HL-60/S4 treated with phorbol 12-myristate 13-acetate at 8.2 ng/mL for 4 days and 3 days (cell line): Measurements from ENCODE around the gene ADCY3.

Experiments
- in situ Hi-C: fragments of 300-500 bp; cut with MboI; formaldehyde crosslinking; loops from 2 replicates; pipeline ENCODE4 v1.15.0; 2022; ENCODE audit warnings: low sequenced_read_pairs

The ADCY3 gene

DNA sequence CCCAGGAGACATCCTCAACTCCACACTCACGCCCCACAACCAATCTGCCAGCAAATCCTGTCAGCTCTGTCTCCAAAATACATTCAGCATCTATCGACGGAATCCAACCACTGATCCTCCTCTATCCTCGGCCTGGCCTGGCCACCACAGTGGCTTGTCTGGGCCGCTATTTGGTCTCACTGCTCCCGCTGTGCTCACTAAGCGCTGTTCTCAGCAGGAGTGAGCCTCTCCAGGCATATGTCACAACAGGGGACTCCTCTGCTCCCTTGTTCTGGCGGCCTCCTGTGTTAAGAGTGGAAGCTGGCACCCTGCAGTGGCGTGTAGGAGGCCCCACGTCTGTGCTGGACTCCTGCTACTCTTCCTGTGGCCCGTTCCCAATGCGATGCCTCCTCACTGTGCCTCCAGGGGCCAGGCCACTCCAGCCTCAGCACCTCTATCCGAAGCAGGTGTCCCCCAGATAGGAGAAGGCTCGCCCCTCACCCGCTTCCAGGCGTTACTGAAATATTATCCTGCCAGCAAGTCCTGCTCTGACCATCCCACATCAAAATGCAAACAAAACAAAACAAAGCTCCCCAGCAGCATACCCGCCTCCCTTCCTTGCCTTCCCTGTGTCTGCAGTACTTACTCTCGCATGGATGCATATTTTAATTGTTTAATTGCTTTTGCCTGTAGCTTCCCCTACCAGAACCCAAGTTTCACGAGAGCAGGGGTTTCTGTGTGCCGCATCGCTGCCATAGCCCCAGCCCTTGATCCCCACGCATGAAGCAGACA lies 86.9 kb downstream of the ADCY3 start:
- in situ Hi-C loops: no loop called here

DNA sequence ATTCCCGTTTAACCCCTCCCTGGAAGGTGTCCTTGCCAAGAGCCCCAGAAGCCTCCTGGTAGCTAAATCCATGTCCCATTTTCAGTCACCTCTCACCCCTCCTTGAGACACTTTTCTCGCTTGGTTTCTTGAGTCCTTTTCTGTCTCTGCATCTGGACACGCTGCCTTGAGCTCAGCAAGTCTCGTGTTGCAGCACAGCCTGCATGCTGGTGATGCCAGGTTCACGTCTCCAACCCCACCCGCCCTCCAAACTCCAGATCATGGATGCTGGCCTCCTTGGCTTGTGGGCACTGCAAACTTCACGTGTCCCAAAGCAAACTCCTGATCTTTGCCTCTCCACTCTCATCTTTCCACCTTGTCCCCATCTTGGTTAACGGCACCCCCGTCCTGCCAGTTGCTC lies 87.5 kb downstream of the ADCY3 start:
- in situ Hi-C loops: no loop called here

DNA sequence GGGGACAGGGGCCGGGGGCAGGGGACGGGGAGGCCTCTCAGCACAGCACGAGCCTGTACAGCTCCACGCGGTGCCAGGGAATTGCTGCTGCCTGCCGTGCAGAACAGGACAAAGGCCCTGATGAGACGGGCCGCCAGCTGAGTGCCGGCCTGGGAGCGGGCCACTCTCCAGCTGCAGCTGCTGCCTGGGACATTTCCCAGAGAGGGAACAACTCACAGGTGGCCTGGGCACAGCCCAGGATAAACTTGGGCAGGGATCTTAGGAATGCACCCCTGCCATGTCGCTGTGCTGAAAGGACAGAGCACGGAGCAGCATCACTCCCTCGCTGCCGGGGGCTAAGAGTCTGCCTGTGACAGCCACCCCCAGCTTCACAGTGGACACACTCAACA lies 88.0 kb downstream of the ADCY3 start:
- in situ Hi-C loops: no loop called here

DNA sequence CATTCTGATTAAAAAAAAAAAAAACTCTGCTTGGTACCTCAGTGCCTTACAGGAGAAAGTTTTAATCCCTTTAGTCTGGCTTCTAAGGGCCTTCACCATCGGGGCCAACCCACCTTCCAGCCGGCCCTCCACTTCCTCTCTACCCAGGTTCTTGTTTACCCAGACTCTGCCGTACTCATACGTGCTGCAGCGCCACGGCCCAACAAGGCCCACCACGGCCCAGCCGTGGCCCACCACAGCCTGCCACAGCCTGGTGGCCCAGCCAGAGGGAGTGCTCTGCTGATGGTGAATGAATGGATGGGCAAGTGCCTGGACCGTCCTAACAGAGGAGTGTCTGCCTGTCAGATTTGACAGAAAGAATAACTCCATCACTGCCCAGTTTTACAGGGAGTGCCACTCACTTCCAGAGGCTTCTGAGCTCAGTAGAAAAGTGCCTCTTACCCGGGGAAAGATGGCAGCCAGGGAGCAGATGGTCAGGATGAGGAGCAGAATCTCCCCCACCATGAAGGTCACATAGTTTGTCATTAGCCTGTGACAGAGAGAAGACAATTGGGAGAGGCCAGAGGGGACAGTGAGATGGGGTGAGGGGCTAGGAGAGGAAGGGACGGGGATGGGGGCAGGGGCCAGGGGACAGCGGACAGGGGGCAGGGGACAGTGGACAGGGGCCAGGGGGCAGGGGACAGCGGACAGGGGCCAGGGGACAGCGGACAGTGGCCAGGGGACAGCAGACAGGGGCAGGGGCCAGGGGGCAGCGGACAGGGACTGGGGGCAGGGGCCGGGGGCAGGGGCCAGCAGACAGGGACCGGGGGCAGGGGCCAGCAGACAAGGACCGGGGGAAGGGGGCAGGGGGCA lies 88.6 kb downstream of the ADCY3 start:
- in situ Hi-C loops: no loop called here

DNA sequence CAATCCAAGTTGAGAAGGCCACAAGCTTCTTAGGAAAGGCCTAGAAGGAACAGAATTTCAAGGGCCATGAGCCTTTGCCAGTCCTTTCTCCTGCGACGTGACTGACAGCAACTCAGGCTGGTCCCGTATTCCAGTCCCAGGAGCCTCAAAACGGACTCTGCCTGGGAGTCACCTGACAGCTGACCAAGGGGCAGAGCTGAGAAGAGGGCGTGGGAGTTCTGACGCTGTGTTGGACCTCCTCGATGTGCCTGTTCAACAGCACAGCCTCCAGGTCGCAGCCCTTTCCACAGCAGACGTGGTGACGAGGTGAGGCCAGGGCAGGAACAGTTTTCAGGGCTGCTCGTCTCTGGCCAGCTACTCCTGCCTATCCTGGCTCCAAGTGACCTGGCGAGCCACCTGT lies 89.3 kb downstream of the ADCY3 start:
- in situ Hi-C loops: no loop called here

DNA sequence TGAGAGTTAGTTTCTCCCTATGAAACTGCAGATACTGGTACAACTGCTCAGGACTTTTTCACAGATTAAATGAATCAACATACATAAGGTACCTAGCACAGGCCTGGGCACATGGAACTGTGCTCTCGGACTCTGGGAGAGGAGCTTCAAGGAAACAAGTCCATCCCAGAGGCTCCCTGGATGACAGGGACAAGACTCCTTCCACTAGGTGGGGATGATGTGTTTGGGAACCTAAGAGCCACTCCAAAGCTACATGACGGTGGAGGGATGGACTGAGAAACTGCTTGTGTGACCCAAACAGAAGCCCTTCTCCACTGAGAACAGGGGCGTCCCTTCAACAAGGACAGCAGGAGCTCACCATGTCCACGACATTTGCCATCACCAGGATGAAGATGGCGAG lies 89.7 kb downstream of the ADCY3 start:
- in situ Hi-C loops: no loop called here

DNA sequence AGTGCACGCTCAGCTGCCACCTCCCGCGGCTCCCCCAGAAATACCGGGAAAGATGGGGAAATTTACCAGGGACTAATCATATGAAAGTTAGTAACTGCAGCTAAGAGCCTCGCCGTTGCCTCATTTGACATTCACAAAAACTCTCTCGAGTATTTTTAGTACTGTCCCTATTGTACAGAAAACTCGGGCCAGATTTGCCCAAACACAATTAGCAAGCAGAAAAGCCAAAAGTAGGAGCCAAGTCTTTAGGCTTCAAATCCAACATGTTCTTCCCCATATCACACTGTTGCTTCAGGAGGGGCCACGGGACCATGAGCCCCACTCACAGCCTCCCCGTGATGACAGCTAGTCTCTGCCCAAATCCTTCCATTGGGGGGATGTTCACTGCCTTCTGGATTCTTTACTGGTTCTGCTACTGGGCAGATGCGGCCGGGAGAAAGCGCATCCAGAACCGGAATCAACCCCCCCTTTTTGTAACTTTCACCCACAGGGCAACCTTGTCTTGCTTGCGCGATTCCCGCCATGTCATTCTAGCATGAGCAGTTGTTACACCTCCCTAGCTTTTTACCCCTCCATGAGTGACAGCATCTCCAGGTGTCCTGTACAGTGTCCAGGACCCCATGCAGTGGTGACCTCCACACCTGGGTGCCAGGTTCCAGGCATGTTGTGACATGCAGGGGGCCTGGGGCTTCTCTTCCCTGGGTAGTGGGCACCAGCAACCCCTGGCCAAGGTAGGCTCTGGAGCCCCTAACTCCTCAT lies 91.6 kb downstream of the ADCY3 start:
- in situ Hi-C loops: loop anchor here (10.0 kb wide), 1 partner anchor 424 kb away; no protein-coding TSS in a partner anchor

DNA sequence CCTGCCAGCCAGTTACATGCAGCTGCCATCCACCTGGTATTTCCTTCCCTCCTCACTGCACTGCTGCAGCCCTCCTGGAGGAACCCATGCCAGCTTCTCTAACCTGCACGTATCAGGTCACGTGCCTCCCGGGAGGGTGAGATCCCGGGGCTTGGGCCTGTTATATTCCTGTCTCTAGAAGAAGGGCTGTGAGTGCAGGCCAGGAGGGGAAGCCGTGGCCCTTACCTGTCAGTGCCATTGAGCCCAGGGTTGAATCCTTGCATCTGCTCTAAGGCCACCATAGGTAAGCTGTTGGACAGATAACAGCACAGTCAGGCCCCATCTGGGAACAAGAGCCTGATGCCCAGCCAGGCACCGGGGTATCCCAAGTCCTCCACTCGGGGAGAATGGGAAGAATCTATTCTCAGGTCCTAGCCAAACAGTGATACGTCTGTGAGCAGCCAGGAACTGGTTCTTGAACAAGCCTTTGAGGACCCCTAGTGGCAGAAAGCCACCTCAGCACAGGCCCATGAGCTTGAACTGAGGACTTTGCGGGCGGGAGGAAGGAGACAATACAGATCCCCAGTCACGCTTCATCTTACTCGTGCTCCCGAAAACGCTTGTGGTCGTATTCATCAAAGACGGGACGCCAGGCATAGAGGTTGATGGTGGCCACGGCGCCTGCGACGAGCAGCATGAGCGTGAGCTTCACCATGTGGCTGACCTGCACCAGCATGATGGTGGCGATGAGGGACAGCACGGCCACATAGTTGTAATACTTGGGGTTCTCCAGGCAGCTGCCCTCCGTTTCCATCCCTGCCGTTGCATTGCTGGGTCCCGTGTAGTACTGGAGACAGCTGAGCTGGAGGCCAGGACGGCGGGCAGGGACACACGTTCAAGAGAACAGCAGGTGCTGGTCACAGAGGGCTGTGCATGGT lies 92.5 kb downstream of the ADCY3 start:
- in situ Hi-C loops: loop anchor here (10.0 kb wide), 1 partner anchor 423 kb away; no protein-coding TSS in a partner anchor

DNA sequence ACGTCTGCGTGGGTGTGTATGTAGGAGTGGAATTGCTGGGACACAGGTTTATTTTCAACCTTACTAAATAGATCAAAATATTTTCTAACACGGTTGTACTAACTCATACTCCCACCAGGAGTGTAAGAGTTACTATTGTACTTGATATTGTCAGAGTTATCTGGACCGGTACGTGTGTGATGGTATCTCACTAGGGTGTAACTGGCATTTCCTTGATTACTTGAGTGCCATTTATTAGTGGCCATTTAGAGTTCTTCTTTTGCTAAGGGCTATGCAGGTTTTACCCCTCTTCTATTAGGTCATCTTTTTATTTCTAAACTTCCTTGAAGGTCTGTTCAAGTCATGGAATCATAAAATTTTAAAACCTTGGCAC lies 93.3 kb downstream of the ADCY3 start:
- in situ Hi-C loops: loop anchor here (10.0 kb wide), 1 partner anchor 422 kb away; no protein-coding TSS in a partner anchor

DNA sequence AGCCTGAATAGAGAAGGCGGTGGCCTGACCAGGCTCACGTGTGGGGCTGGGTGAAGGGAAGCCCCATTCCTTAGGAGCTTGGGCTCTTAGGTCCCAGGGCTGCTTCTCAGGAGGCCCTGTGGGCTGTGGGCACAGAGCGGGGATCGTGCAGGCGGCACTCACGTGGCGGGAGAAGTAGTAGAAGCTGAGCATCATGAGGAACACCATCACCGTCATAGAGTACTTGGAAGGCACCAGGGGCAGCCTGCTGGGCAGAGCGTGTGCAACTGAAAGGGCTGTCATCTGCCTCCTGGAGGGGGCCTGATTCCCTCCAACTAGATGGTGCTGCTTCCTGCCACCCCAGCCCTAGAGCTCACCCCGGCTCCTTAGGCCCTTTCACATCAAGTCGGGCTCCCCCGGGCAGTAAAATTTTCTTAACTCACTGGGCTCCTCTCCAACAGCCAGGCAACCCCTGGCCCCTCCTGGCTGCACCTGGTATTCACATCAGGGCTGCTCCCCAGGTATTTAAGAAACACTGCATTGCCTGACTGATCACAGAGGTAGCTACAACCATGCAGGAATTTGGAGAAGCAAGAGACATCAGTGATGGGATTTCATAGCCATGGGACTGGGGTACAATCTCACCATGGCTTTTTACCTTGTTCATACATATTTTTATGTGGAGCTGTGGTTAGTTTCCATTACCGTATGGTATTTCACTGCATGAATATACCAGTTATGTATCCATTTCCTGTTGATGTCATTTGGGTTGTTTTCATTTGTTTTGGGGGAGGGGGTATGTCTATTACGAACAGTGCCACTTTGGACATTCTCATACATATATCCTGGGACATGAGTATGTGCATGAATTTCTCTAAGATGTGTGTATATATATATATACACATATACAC lies 93.9 kb downstream of the ADCY3 start:
- in situ Hi-C loops: loop anchor here (10.0 kb wide), 1 partner anchor 421 kb away; no protein-coding TSS in a partner anchor

DNA sequence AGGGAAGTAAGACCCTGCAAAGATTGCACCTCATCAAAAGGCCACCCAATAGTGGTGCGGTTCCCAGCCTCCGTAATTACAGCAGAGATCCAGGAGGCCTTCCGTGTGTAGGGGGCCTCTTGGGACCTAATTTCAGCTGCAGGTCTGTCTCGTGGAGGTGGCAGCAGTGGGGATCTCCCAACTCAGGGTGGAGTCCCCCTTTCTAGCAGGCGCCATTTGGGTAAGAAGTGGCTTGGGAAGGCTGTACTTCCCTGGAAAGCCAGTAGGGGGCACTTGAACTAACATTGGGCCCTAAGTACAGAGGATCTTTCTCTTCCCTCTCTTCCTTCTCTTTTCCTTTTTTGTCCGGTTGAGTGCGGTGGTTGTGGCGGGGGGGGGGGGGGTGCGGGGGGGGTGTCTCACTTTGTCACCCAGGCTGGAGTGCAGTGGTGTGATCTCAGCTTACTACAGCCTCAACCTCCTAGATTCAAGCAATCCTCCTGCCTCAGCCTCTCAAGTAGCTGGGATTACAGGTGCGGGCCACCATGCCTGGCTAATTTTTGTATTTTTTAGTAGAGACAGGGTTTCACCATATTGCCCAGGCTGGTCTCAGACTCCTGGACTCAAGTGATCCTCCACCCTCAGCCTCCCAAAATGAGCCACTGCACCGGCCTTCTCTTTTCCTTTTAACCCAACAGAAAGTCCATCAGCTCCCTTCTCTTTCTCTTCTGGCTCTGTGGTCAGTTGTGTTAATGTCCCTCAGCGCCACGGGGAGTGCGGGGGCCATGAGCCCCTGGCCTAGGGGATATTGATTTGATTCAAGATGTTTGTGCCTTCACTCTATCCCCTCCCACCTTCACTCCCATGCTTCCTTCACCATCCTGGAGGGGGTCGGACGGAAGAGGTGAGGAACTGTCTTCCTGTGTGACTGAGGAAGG lies 94.8 kb downstream of the ADCY3 start:
- in situ Hi-C loops: loop anchor here (10.0 kb wide), 1 partner anchor 420 kb away; no protein-coding TSS in a partner anchor

DNA sequence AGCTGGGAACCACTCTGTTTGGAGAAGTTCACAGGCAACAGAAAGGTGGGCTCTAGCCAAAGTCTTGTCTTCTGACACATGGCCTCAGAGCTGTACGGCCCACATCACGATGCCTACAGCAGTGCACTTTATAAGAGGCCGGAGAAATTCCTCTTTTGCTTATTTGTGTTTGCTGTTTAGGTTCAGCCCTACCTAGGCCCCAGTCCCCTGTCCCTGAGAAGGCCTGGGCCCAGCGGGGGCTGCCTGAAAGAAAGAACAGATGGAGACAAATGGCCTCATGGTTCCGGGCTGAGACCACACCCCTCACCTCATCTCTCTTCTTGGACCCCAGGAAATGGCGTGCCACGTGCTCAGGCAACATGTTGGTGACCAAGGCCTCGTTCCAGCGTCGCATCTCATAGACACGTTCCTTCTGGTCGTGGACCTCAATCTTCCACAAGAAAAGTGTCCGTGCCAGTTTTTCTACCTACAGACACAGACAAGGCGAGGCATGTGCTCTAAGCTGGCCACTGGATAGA lies 95.9 kb downstream of the ADCY3 start:
- in situ Hi-C loops: loop anchor here (10.0 kb wide), 1 partner anchor 419 kb away; no protein-coding TSS in a partner anchor

DNA sequence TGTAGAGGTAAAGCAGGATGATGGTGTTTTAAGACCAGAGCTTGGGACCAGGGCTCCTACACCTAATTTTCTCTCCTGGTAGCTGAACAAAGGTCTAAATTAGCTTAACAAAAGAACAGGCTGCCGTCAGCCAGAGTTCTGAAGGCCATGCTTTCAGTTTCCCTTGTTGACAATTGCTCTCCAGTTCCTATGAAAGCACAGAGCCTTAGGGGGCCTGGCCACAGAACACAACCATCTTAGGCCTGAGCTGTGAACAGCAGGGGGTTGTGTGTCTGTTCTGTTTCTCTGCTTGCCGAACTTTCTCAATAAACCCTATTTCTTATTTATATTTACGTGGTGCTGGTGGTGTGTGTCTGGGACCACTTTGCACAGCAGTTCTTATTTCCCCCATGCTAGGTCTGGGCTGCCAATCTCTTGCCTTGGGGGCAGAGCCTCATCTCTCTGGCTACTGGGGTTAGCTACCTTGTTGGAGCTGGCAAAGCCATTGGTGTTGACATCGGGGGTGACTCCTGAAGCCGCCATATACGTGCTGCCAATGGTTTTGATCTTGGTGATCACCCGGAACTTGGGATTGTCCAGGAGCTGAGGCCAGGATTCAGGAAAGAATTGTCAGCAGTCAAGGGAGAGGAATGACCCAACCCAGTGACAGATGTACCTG lies 97.9 kb downstream of the ADCY3 start:
- in situ Hi-C loops: loop anchor here (10.0 kb wide), 1 partner anchor 417 kb away; no protein-coding TSS in a partner anchor

DNA sequence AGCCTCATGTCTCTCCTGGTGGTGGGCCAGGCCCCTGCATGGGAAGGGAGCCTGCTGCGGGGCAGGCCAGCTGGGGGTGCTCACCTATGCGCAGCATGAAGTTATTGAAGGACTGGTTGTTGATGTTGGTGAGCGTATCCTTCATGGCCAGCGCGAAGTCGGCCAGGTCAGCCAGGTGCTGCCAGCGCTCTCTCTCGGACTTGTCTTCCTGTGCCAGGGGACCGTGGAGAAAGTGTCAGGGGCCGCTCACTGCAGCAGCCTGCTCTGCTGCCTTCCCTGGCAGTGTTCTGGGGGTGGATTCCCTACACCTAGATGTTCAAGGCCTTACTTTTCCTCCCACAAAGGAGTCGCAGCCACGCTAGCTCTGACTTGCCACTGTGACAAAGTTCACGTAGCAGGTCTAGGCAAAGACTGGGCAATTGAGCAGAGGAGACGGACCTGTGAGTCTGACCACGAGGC lies 98.6 kb downstream of the ADCY3 start:
- in situ Hi-C loops: loop anchor here (10.0 kb wide), 1 partner anchor 417 kb away; no protein-coding TSS in a partner anchor

DNA sequence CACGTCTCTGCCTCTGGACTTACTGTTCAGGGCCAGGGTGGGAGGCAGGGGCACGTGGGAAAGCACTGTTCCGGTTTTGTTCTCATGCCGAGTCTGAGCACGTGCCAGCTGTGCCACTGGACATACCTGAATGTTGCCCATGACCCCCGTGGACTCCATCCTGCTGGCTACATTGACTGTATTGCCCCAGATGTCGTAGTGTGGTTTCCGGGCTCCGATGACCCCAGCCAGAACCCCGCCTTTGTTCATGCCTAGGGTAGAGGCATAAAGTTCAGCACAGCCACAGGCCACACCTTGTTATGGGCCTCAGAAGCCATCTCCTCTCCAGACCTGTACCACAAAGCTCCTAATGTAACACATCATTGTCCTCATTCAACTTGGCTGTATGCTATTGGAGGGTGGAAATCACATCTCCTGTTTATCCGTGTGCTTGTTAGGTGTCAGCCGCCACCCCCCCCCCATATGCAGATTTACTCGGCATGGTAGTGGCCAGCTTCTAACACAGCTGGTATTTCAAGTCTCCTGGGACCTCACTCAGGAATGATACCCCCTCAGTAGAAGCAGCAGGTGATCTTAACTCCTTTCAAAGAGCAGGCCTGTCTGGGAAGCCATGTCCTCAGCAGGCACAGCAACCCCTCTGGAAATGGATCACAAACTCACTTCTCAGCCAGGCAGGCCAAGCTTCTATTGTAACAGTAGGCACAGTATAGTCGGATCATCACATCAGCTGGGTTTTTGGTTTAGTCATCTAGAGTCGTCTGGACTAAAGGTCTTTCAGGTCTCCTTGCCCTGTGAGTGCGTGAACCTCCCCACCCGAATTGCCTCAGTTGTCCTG lies 99.2 kb downstream of the ADCY3 start:
- in situ Hi-C loops: loop anchor here (10.0 kb wide), 1 partner anchor 416 kb away; no protein-coding TSS in a partner anchor

DNA sequence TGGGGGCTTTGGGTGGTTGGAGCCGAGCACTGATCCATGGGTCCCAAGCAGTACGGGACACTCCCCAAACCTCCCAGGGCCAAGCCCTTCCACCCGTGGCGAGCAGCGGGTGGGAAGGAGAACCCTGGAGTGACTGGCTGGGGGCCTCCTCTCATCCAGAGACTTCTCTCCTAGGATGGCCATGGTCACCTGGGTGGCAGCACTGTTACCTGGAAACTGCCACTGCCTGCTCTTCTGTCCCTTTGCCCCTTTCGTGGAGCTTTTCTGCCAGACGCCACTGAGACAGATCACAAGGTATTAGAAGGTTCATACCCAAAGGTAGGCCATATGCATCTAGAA lies 99.9 kb downstream of the ADCY3 start:
- in situ Hi-C loops: loop anchor here (10.0 kb wide), 1 partner anchor 415 kb away; no protein-coding TSS in a partner anchor
